HEK293 (cell line): ENCODE data around the gene ZEB2.

Experiments
- CTCF ChIA-PET: fragments of 350-600 bp; formaldehyde crosslinking; extraction: SDS; loops from one replicate; lab custom pipeline; 2021; ENCODE audit warnings: antibody characterized with exemption; lab: Yijun Ruan, JAX
- POLR2A ChIA-PET: fragments of 300-600 bp; formaldehyde crosslinking; extraction: SDS; loops from one replicate; lab custom pipeline; 2020; ENCODE audit warnings: antibody characterized with exemption, inconsistent platforms; lab: Yijun Ruan, JAX
- H3K27ac ChIP-seq: fragments of 200-500 bp; sonication (Bioruptor generic); 2 replicates; pipeline ENCODE4 v1.5.1; 2014; ENCODE audit warnings: low read depth, low read length, control low read depth, inconsistent platforms; ENCODE audit errors: extremely low read depth
- H3K36me3 ChIP-seq, 2 experiments: fragments of 200-500 bp in 1 of 2; sonication (Bioruptor generic) in 1 of 2; 1 replicate in 1 of 2; 2 replicates in 1 of 2; pipeline ENCODE4 v1.5.1; 2014 to 2017; ENCODE audit warnings: inconsistent platforms in 2 of 2, low read length in 2 of 2; ENCODE audit not compliant: control insufficient read depth in 2 of 2, insufficient read depth in 1 of 2
- H3K4me1 ChIP-seq: fragments of 200-500 bp; sonication (Bioruptor generic); 2 replicates; pipeline ENCODE4 v1.5.1; 2014; ENCODE audit warnings: mild to moderate bottlenecking, low read length, inconsistent platforms; ENCODE audit not compliant: control insufficient read depth, insufficient read depth
- H3K4me3 ChIP-seq: 2 replicates; pipeline ENCODE4 v1.5.1; 2011; ENCODE audit warnings: low read depth, mild to moderate bottlenecking, control low read depth, low read length, moderate library complexity
- H3K9me3 ChIP-seq: fragments of 200-500 bp; sonication (Bioruptor generic); 2 replicates; pipeline ENCODE4 v1.5.1; 2014; ENCODE audit warnings: low read depth, low read length, inconsistent platforms; ENCODE audit not compliant: control insufficient read depth, insufficient read depth
- GLI2 ChIP-seq: fragments of 450-650 bp; formaldehyde crosslinking; IDR thresholded peaks from 2 replicates; pipeline ENCODE4; 2017; ENCODE audit warnings: missing biosample characterization, missing genetic modification characterization, low read depth, borderline replicate concordance
- GLIS1 ChIP-seq: fragments of 450-650 bp; formaldehyde crosslinking; IDR thresholded peaks from 2 replicates; pipeline ENCODE4 v1.5.1; 2016; ENCODE audit warnings: missing biosample characterization, missing genetic modification characterization
- IKZF3 ChIP-seq: fragments of 450-650 bp; IDR thresholded peaks from 2 replicates; pipeline ENCODE4 v1.5.0; 2018; ENCODE audit warnings: missing biosample characterization, mild to moderate bottlenecking, missing genetic modification characterization, moderate library complexity
- KLF8 ChIP-seq: fragments of 450-650 bp; formaldehyde crosslinking; IDR thresholded peaks from 2 replicates; pipeline ENCODE4 v1.5.1; 2016; ENCODE audit warnings: missing biosample characterization, missing genetic modification characterization
- PRDM1 ChIP-seq: fragments of 450-650 bp; formaldehyde crosslinking; IDR thresholded peaks from 2 replicates; pipeline ENCODE4; 2016; ENCODE audit warnings: missing biosample characterization, missing genetic modification characterization
- SP3 ChIP-seq: fragments of 450-650 bp; formaldehyde crosslinking; IDR thresholded peaks from 2 replicates; pipeline ENCODE4 v1.5.1; 2016; ENCODE audit warnings: missing biosample characterization, missing genetic modification characterization
- WT1 ChIP-seq: fragments of 450-650 bp; formaldehyde crosslinking; IDR thresholded peaks from 2 replicates; pipeline ENCODE4 v1.5.1; 2016; ENCODE audit warnings: missing biosample characterization, missing genetic modification characterization
- ZBTB1 ChIP-seq: fragments of 450-650 bp; formaldehyde crosslinking; IDR thresholded peaks from 2 replicates; pipeline ENCODE4 v1.5.1; 2016; ENCODE audit warnings: missing biosample characterization, missing genetic modification characterization
- ZBTB20 ChIP-seq: fragments of 450-650 bp; formaldehyde crosslinking; IDR thresholded peaks from 2 replicates; pipeline ENCODE4 v1.5.1; 2016; ENCODE audit warnings: missing biosample characterization, missing genetic modification characterization
- ZBTB8A ChIP-seq: fragments of 450-650 bp; formaldehyde crosslinking; IDR thresholded peaks from 2 replicates; pipeline ENCODE4 v1.5.1; 2016; ENCODE audit warnings: missing biosample characterization, missing genetic modification characterization
- ZFP37 ChIP-seq: fragments of 450-650 bp; formaldehyde crosslinking; IDR thresholded peaks from 2 replicates; pipeline ENCODE4 v1.5.1; 2016; ENCODE audit warnings: missing biosample characterization, missing genetic modification characterization
- ZNF2 ChIP-seq: fragments of 450-650 bp; formaldehyde crosslinking; IDR thresholded peaks from 2 replicates; pipeline ENCODE4 v1.5.1; 2016; ENCODE audit warnings: missing biosample characterization, missing genetic modification characterization
- ZNF335 ChIP-seq: fragments of 450-650 bp; formaldehyde crosslinking; conservative IDR thresholded peaks from 2 replicates; pipeline ENCODE4 v1.5.1; 2016; ENCODE audit warnings: missing biosample characterization, missing genetic modification characterization
- ZNF366 ChIP-seq: fragments of 450-650 bp; formaldehyde crosslinking; conservative IDR thresholded peaks from 2 replicates; pipeline ENCODE4 v1.5.1; 2016; ENCODE audit warnings: missing biosample characterization, missing genetic modification characterization
- ZNF558 ChIP-seq: fragments of 450-650 bp; formaldehyde crosslinking; IDR thresholded peaks from 2 replicates; pipeline ENCODE4 v1.5.1; 2016; ENCODE audit warnings: missing biosample characterization, missing genetic modification characterization
- ZNF621 ChIP-seq: fragments of 450-650 bp; formaldehyde crosslinking; IDR thresholded peaks from 2 replicates; pipeline ENCODE4 v1.5.1; 2017; ENCODE audit warnings: missing biosample characterization, missing genetic modification characterization
- ZNF658 ChIP-seq: fragments of 450-650 bp; formaldehyde crosslinking; IDR thresholded peaks from 2 replicates; pipeline ENCODE4; 2016; ENCODE audit warnings: missing biosample characterization, missing genetic modification characterization
- TF ChIP-seq, protein P1 (sequence below): fragments of 450-650 bp; formaldehyde crosslinking; IDR thresholded peaks from 2 replicates; pipeline ENCODE4 v1.5.0; 2017; ENCODE audit warnings: missing biosample characterization, missing genetic modification characterization, borderline replicate concordance
- TF ChIP-seq, protein P2 (sequence below): fragments of 450-650 bp; formaldehyde crosslinking; IDR thresholded peaks from 2 replicates; pipeline ENCODE4 v1.5.1; 2016; ENCODE audit warnings: missing biosample characterization, missing genetic modification characterization
- TF ChIP-seq, protein P3 (sequence below): fragments of 450-650 bp; formaldehyde crosslinking; IDR thresholded peaks from 2 replicates; pipeline ENCODE4 v1.5.1; 2016; ENCODE audit warnings: missing biosample characterization, missing genetic modification characterization, borderline replicate concordance

Gene ZEB2

DNA sequence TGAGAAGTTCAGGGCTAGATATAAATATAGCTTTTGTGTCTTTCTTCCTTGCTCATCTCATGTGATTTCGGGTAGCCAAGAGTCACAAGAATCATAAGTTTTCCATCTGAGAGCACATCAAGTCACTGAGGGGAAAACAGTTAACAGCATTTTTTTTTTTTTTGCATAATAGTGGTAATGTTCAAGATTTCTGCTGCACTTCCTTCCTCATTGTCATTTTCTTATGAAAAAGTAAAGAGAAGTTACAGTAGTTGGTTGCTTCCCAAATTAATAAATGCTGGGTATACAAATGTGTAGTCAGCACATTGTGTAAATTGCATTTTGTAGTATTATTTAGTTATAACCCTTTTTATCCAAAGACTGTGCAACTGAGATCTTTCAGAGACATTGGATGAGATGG is 93.6 kb downstream of the ZEB2 start:
- no peak for TF ChIP-seq ZNF621 (tag by site-specific recombination)
- TF ChIP-seq, protein P1, sequence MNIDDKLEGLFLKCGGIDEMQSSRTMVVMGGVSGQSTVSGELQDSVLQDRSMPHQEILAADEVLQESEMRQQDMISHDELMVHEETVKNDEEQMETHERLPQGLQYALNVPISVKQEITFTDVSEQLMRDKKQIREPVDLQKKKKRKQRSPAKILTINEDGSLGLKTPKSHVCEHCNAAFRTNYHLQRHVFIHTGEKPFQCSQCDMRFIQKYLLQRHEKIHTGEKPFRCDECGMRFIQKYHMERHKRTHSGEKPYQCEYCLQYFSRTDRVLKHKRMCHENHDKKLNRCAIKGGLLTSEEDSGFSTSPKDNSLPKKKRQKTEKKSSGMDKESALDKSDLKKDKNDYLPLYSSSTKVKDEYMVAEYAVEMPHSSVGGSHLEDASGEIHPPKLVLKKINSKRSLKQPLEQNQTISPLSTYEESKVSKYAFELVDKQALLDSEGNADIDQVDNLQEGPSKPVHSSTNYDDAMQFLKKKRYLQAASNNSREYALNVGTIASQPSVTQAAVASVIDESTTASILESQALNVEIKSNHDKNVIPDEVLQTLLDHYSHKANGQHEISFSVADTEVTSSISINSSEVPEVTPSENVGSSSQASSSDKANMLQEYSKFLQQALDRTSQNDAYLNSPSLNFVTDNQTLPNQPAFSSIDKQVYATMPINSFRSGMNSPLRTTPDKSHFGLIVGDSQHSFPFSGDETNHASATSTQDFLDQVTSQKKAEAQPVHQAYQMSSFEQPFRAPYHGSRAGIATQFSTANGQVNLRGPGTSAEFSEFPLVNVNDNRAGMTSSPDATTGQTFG (tag by site-specific recombination) = no peak
- no peak for TF ChIP-seq ZNF558
- POLR2A ChIA-PET = no interaction called here
- Histone ChIP-seq H3K27ac (no peak overlapping the region), H3K4me3 (no peak overlapping the region), H3K9me3 (no peaks in the 10 kb centered on the region), H3K36me3 (peaks cover 0 to 18% of the 10 kb centered on the region in 2 experiments; a peak in 1 of 3 replicates), H3K4me1 (peaks cover 14% of the 10 kb centered on the region)
- CTCF ChIA-PET = interaction anchor here (0.6 kb wide), 1 partner anchor 414 kb away, joined by 3 read pairs; no protein-coding TSS in a partner anchor

DNA sequence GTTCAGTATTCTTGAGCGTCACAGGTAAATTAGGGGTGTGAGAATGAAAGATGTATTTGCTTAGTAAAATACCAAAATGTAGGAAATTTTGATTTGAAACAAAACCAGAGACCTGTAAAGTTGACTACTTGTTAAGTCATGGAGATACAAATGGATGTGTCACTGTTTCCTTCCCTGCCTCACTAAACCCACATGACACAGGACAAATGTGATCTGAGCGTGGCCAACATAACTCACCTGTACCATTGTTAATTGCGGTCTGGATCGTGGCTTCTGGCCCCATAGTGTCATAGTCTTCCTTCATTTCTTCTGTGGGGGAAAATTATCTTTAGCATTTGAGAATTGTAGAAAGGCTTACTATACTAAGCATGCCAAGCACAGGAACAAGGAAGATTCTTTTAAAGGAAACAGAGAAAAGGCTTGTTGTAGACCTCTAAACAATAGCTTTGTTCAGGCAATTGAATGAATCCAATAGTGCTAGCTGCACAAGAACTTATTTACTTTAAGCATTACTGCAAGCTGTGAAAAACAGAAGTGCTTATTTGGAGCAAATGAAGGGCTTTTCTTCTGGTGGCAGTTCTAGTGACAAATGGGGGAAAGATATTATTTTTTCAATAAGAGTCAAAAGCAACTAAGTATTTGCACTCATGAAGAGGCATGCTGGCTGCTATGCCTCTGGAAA is 95.2 kb downstream of the ZEB2 start:
- H3K4me1 ChIP-seq = peaks cover 2% of the 10 kb centered on the region; the same call in 1 of the 2 replicates
- no peak overlapping the region for H3K4me3 ChIP-seq
- H3K36me3 ChIP-seq = peaks cover 0 to 25% of the 10 kb centered on the region in 2 experiments; a peak in 1 of 3 replicates
- TF ChIP-seq ZNF335 (tag by site-specific recombination) (no peak), GLI2 (tag by site-specific recombination) (no peak), ZBTB8A (no peak), ZNF2 (tag by site-specific recombination) (no peak), ZNF366 (tag by site-specific recombination) (no peak), IKZF3 (no peak), KLF8 (tag by site-specific recombination) (no peak), ZBTB1 (tag by site-specific recombination) (no peak), ZNF658 (tag by site-specific recombination) (no peak), ZFP37 (no peak), SP3 (tag by site-specific recombination) (no peak), ZNF621 (tag by site-specific recombination) (no peak), GLIS1 (tag by site-specific recombination) (no peak), WT1 (tag by site-specific recombination) (no peak), PRDM1 (tag by site-specific recombination) (no peak), ZBTB20 (tag by site-specific recombination) (no peak)
- TF ChIP-seq, protein P2, sequence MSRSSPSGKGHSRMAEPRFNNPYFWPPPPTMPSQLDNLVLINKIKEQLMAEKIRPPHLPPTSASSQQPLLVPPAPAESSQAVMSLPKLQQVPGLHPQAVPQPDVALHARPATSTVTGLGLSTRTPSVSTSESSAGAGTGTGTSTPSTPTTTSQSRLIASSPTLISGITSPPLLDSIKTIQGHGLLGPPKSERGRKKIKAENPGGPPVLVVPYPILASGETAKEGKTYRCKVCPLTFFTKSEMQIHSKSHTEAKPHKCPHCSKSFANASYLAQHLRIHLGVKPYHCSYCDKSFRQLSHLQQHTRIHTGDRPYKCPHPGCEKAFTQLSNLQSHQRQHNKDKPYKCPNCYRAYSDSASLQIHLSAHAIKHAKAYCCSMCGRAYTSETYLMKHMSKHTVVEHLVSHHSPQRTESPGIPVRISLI = no peak
- TF ChIP-seq, protein P3, sequence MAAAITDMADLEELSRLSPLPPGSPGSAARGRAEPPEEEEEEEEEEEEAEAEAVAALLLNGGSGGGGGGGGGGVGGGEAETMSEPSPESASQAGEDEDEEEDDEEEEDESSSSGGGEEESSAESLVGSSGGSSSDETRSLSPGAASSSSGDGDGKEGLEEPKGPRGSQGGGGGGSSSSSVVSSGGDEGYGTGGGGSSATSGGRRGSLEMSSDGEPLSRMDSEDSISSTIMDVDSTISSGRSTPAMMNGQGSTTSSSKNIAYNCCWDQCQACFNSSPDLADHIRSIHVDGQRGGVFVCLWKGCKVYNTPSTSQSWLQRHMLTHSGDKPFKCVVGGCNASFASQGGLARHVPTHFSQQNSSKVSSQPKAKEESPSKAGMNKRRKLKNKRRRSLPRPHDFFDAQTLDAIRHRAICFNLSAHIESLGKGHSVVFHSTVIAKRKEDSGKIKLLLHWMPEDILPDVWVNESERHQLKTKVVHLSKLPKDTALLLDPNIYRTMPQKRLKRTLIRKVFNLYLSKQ (tag by site-specific recombination) = no peak
- no peak overlapping the region for H3K27ac ChIP-seq
- H3K9me3 ChIP-seq = no peaks in the 10 kb centered on the region
- CTCF ChIA-PET = interaction anchor here (0.6 kb wide), 1 partner anchor 96 kb away, joined by 3 read pairs; no protein-coding TSS in a partner anchor
- POLR2A ChIA-PET = no interaction called here
